ENCODE results near the gene HTT. TPM values are rescaled to one million over a fixed set of nuclear protein-coding genes. Genes with fewer than 3 reads are reported as not detected.
A peak's percentile ranks its signal among the peaks of the same experiment; 100 is the strongest.

The HTT gene
- total and polyA plus RNA-seq, 12 donors, result 16.1 to 77.1 (median 47.1) TPM

GRCh38 chr4:3290476-3290875 is 216.0 kb downstream of the HTT start:
- intact Hi-C loops (cut with DNase I), result no loop called here
- WGBS, 4 donors, result 94 to 98% (median 95%) methylated on average over 6 to 11 of the region's 11 CpGs
- Histone ChIP-seq H3K27ac (no peak overlapping the region), H3K36me3 (replicated peaks in 1 of 2) (no peaks in the 10 kb centered on the region), H3K27me3 (no peaks in the 10 kb centered on the region), H3K4me1 (replicated peaks in 1 of 2) (peaks cover 4 to 19% of the 10 kb centered on the region in 2 donors), H3K4me3 (no peak overlapping the region), H3K9me3 (replicated peaks in 1 of 3) (no peaks in the 10 kb centered on the region)
- TF ChIP-seq POLR2A (IDR thresholded peaks at IDR 0.05), result no peak
- TF ChIP-seq CTCF (IDR thresholded peaks at IDR 0.05), result no peak
- peak in 2 of 7 donors; percentile 26 to 46 for DNase-seq

- H3K27me3 ChIP-seq, result no peaks in the 10 kb centered on the region
- 90 to 94% (median 92%) methylated on average over 9 of the region's 9 CpGs for WGBS, 4 donors
- DNase-seq, result peak in 2 of 7 donors; percentile 16 to 52
- no peak for TF ChIP-seq CTCF (IDR thresholded peaks at IDR 0.05)
- TF ChIP-seq POLR2A (IDR thresholded peaks at IDR 0.05), result no peak
- H3K9me3 ChIP-seq (replicated peaks in 1 of 3), result no peaks in the 10 kb centered on the region
- H3K4me3 ChIP-seq, result no peak overlapping the region
- intact Hi-C loops (cut with DNase I), result no loop called here
- peak overlapping the region in 1 of 5 donors; percentile 96 for H3K27ac ChIP-seq
- H3K36me3 ChIP-seq (replicated peaks in 1 of 2), result no peaks in the 10 kb centered on the region
- peaks cover 4 to 19% of the 10 kb centered on the region in 2 donors for H3K4me1 ChIP-seq (replicated peaks in 1 of 2)
These were observed 216.4 kb downstream of the HTT start for GRCh38 chr4:3290889-3291321.

- peaks cover 4 to 19% of the 10 kb centered on the region in 2 donors for H3K4me1 ChIP-seq (replicated peaks in 1 of 2)
- WGBS, 4 donors, result 32 to 37% (median 36%) methylated on average over 20 to 24 of the region's 24 CpGs
- no peaks in the 10 kb centered on the region for H3K36me3 ChIP-seq (replicated peaks in 1 of 2)
- TF ChIP-seq CTCF (IDR thresholded peaks at IDR 0.05), result peak in 2 of 6 experiments; percentile 25 to 31
- peak in 1 of 2 donors; percentile 8 for TF ChIP-seq POLR2A (IDR thresholded peaks at IDR 0.05)
- intact Hi-C loops (cut with DNase I), result no loop called here
- no peaks in the 10 kb centered on the region for H3K27me3 ChIP-seq
- H3K9me3 ChIP-seq (replicated peaks in 1 of 3), result no peaks in the 10 kb centered on the region
- H3K27ac ChIP-seq, result peak overlapping the region; percentile 73 to 98 (median 93)
- DNase-seq, result peak; percentile 55 to 78 (median 71)
- H3K4me3 ChIP-seq, result peak overlapping the region in 3 of 4 donors; percentile 49 to 84 (median 64)
These were observed 217.0 kb downstream of the HTT start for GRCh38 chr4:3291411-3291968.

GRCh38 chr4:3291969-3292570 is 217.6 kb downstream of the HTT start:
- no peaks in the 10 kb centered on the region for H3K27me3 ChIP-seq
- H3K9me3 ChIP-seq (replicated peaks in 1 of 3), result no peaks in the 10 kb centered on the region
- H3K36me3 ChIP-seq (replicated peaks in 1 of 2), result no peaks in the 10 kb centered on the region
- WGBS, 4 donors, result 0 to 2% (median 1%) methylated on average over 26 to 60 of the region's 60 CpGs
- TF ChIP-seq CTCF (IDR thresholded peaks at IDR 0.05), result no peak
- no peak for TF ChIP-seq POLR2A (IDR thresholded peaks at IDR 0.05)
- H3K27ac ChIP-seq, result peak overlapping the region; percentile 73 to 98 (median 93)
- peak; percentile 71 to 85 (median 76) for DNase-seq
- peak overlapping the region; percentile 49 to 84 (median 70) for H3K4me3 ChIP-seq
- intact Hi-C loops (cut with DNase I), result no loop called here
- peaks cover 4 to 19% of the 10 kb centered on the region in 2 donors for H3K4me1 ChIP-seq (replicated peaks in 1 of 2)

Data from adrenal gland (tissue), 12 donors.